Measurements from ENCODE around the gene BSN.

Gene BSN

DNA sequence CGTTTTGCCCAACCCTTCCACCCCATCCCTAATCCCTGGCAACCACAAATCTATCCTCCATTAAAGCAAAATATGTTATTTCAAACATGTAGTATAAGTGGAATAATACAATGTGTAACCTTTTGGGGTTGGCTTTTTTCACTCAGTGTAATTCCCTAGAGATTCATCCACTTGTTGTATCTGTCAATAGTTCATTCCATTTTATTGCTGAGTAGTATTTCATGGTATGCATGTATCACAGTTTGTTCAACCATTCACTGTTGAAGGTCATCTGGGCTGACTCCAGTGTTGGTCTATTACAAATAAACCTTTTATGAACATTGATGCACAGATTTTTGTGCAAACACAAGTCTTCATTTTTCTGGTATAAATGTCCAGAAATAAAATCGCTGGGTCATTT lies 38.8 kb downstream of the BSN start:
- TF ChIP-seq, protein P1, sequence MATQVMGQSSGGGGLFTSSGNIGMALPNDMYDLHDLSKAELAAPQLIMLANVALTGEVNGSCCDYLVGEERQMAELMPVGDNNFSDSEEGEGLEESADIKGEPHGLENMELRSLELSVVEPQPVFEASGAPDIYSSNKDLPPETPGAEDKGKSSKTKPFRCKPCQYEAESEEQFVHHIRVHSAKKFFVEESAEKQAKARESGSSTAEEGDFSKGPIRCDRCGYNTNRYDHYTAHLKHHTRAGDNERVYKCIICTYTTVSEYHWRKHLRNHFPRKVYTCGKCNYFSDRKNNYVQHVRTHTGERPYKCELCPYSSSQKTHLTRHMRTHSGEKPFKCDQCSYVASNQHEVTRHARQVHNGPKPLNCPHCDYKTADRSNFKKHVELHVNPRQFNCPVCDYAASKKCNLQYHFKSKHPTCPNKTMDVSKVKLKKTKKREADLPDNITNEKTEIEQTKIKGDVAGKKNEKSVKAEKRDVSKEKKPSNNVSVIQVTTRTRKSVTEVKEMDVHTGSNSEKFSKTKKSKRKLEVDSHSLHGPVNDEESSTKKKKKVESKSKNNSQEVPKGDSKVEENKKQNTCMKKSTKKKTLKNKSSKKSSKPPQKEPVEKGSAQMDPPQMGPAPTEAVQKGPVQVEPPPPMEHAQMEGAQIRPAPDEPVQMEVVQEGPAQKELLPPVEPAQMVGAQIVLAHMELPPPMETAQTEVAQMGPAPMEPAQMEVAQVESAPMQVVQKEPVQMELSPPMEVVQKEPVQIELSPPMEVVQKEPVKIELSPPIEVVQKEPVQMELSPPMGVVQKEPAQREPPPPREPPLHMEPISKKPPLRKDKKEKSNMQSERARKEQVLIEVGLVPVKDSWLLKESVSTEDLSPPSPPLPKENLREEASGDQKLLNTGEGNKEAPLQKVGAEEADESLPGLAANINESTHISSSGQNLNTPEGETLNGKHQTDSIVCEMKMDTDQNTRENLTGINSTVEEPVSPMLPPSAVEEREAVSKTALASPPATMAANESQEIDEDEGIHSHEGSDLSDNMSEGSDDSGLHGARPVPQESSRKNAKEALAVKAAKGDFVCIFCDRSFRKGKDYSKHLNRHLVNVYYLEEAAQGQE (IDR thresholded peaks at IDR 0.05; ENCODE audit: insufficient read depth in 1 of 2, low read depth in 2 of 2, low read length in 2 of 2), result no peak

GRCh38 chr3:49600781-49601180 lies 46.5 kb downstream of the BSN start:
- TF ChIP-seq SIN3A (IDR thresholded peaks at IDR 0.05; ENCODE audit: borderline replicate concordance, insufficient read depth, low read length) (no peak), POLR2AphosphoS5 (IDR thresholded peaks at IDR 0.05; ENCODE audit: low read depth, low read length) (no peak), FOXP2 (optimal IDR thresholded peaks at IDR 0.05; ENCODE audit: borderline replicate concordance, extremely low read depth, extremely low read length, insufficient read depth) (no peak), TAF1 (IDR thresholded peaks at IDR 0.05; ENCODE audit: borderline replicate concordance, insufficient read depth, low read length) (no peak)
- TF ChIP-seq, protein P1 (IDR thresholded peaks at IDR 0.05; ENCODE audit: insufficient read depth in 1 of 2, low read depth in 2 of 2, low read length in 2 of 2), result no peak

GRCh38 chr3:49601358-49602048 lies 47.2 kb downstream of the BSN start:
- TF ChIP-seq FOXP2 (optimal IDR thresholded peaks at IDR 0.05; ENCODE audit: borderline replicate concordance, extremely low read depth, extremely low read length, insufficient read depth) (no peak), TAF1 (IDR thresholded peaks at IDR 0.05; ENCODE audit: borderline replicate concordance, insufficient read depth, low read length) (no peak), POLR2AphosphoS5 (IDR thresholded peaks at IDR 0.05; ENCODE audit: low read depth, low read length) (no peak), SIN3A (IDR thresholded peaks at IDR 0.05; ENCODE audit: borderline replicate concordance, insufficient read depth, low read length) (no peak)
- TF ChIP-seq, protein P1 (IDR thresholded peaks at IDR 0.05; ENCODE audit: insufficient read depth in 1 of 2, low read depth in 2 of 2, low read length in 2 of 2), result no peak

DNA sequence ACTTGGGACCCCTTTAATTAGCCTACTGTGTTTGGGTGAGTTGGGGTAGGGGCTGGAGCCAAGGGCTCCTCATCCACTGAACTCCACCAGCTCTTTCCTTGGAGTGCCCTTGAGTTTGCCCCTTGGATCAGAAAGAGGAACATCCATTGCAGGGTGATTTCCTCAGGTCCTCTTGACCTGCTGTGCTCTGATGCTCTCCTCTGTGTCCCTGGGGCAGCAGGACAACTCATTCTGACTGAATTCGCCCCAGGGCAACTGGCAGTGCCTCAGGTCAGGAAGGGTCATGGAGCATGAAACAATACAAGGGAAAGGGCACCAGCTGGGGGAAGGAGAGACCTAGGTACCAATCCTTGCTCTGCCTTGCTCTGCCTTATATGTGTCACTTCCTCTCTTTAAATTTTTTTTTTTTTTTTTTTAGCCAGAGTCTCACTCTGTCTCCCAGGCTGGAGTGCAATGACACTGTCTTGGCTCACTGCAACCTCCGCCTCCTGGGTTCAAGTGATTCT lies 47.8 kb downstream of the BSN start:
- no peak for TF ChIP-seq FOXP2 (optimal IDR thresholded peaks at IDR 0.05; ENCODE audit: borderline replicate concordance, extremely low read depth, extremely low read length, insufficient read depth)

GRCh38 chr3:49602877-49603411 lies 48.7 kb downstream of the BSN start:
- no peak for TF ChIP-seq FOXP2 (optimal IDR thresholded peaks at IDR 0.05; ENCODE audit: borderline replicate concordance, extremely low read depth, extremely low read length, insufficient read depth)
- TF ChIP-seq, protein P1 (IDR thresholded peaks at IDR 0.05; ENCODE audit: insufficient read depth in 1 of 2, low read depth in 2 of 2, low read length in 2 of 2), result no peak
- no peak for TF ChIP-seq POLR2AphosphoS5 (IDR thresholded peaks at IDR 0.05; ENCODE audit: low read depth, low read length)
